Right kidney (tissue), 1 donor: ENCODE results near the gene RNF215.

ENCODE experiments used
- DNase-seq: peaks from one replicate; pipeline ENCODE4 v3.0.0-alpha.2; 2016

The RNF215 gene

DNA sequence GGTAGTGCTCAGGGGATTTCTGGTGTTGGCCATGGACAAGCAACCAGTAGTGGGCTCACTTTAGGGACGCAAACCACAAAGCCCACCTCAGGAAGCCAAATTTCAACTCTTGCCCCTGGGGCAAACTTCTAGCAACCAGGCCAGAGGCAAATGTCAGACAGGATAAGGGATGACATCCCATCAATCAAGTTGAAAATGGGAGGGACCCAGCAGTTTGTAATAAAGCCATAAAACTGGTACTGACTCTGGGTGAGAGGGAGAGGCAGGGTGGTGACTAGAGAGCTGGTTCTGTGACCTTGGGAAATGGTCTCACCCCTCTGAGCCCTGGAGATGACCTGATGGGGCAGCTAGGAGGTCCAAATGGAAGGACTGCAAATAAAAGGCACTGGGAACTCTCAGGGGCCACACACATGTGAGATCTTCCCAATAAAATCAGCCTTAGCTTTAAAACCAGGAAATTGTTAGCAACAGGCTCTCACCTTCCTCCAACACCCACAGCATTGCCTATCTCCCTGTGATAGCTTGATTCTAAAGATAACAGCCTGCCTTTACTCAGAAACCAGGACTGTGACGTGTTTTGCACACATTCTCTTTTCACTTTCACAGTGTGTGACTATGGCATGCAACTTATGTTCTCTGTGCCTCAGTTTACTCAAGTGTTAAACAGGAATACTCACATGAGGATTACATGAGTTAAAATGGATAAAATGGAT is 54.1 kb downstream of the RNF215 start:
- no peak for DNase-seq

- no peak for DNase-seq
Observed at GRCh38 chr22:30332551-30332950, 54.7 kb downstream of the RNF215 start.
